GM10248 (cell line): ENCODE results near the gene ENAH.

ENCODE experiments used
- CTCF ChIA-PET: fragments of 300-600 bp; sonication (Branson Sonifier 250); formaldehyde crosslinking; extraction: SDS; loops from one replicate; lab custom pipeline; 2021; ENCODE audit warnings: antibody characterized with exemption; lab: Yijun Ruan, JAX
- POLR2A ChIA-PET: fragments of 350-650 bp; sonication (Branson Sonifier 250); formaldehyde crosslinking; extraction: SDS; loops from one replicate; lab custom pipeline; 2020; ENCODE audit warnings: antibody characterized with exemption; lab: Yijun Ruan, JAX
- DNase-seq: peaks from one replicate; pipeline ENCODE4 v3.0.0; 2012; ENCODE audit errors: extremely low spot score
- CTCF ChIP-seq: IDR thresholded peaks from 2 replicates; pipeline ENCODE4 v1.5.1; 2012; ENCODE audit warnings: mild to moderate bottlenecking, low read depth; ENCODE audit errors: extremely low read depth, missing control alignments, control extremely low read depth

The ENAH gene

GRCh38 chr1:225471453-225472301 is 181.2 kb downstream of the ENAH start:
- ChIA-PET CTCF (interaction anchor here (0.9 to 8.2 kb wide), 5 partner anchors 11 to 506 kb away, joined by 3 to 129 read pairs (median 3); no protein-coding TSS in a partner anchor), POLR2A (no interaction called here)
- TF ChIP-seq CTCF, result no peak
- no peak for DNase-seq

GRCh38 chr1:225471109-225471452 is 181.8 kb downstream of the ENAH start:
- ChIA-PET CTCF (interaction anchor here (8.2 kb wide), 1 partner anchor 506 kb away, joined by 129 read pairs; no protein-coding TSS in a partner anchor), POLR2A (no interaction called here)
- no peak for TF ChIP-seq CTCF

GRCh38 chr1:225470211-225471108 is 182.5 kb downstream of the ENAH start:
- ChIA-PET CTCF (no interaction called here), POLR2A (no interaction called here)
- no peak for TF ChIP-seq CTCF
- no peak for DNase-seq

More at GRCh38 chr1:225471109-225471452, 181.8 kb downstream of the ENAH start:
- DNase-seq, result no peak

GRCh38 chr1:225469051-225469450 is 183.9 kb downstream of the ENAH start:
- POLR2A ChIA-PET, result interaction anchor here (0.6 kb wide), 1 partner anchor 1470 kb away, joined by 5 read pairs; no protein-coding TSS in a partner anchor
- DNase-seq, result no peak
- TF ChIP-seq CTCF, result no peak
- CTCF ChIA-PET, result interaction anchor here (1.0 to 2.4 kb wide), 12 partner anchors 7 to 522 kb away, joined by 3 to 12 read pairs (median 4); partner anchors contain the start of gene SRP9

GRCh38 chr1:225468270-225469020 is 184.5 kb downstream of the ENAH start:
- ChIA-PET CTCF (interaction anchor here (0.5 to 2.4 kb wide), 23 partner anchors 8 to 655 kb away, joined by 3 to 12 read pairs (median 3); partner anchors contain the start of gene SRP9), POLR2A (interaction anchor here (0.6 kb wide), 1 partner anchor 1471 kb away, joined by 5 read pairs; no protein-coding TSS in a partner anchor)
- no peak for TF ChIP-seq CTCF
- no peak for DNase-seq
